HEK293 (cell line): ENCODE data around the gene ITPKB.
"Not testable (repeated sequence)": the region's sequence is repeated elsewhere in the genome, so short reads cannot be mapped to it uniquely, and the experiment has no call there.

Experiments
- CTCF ChIA-PET: fragments of 350-600 bp; formaldehyde crosslinking; extraction: SDS; loops from one replicate; lab custom pipeline; 2021; ENCODE audit warnings: antibody characterized with exemption; lab: Yijun Ruan, JAX
- POLR2A ChIA-PET: fragments of 300-600 bp; formaldehyde crosslinking; extraction: SDS; loops from one replicate; lab custom pipeline; 2020; ENCODE audit warnings: antibody characterized with exemption, inconsistent platforms; lab: Yijun Ruan, JAX
- H3K27ac ChIP-seq: fragments of 200-500 bp; sonication (Bioruptor generic); 2 replicates; pipeline ENCODE4 v1.5.1; 2014; ENCODE audit warnings: low read depth, low read length, control low read depth, inconsistent platforms; ENCODE audit errors: extremely low read depth
- H3K36me3 ChIP-seq, 2 experiments: fragments of 200-500 bp in 1 of 2; sonication (Bioruptor generic) in 1 of 2; 1 replicate in 1 of 2; 2 replicates in 1 of 2; pipeline ENCODE4 v1.5.1; 2014 to 2017; ENCODE audit warnings: inconsistent platforms in 2 of 2, low read length in 2 of 2; ENCODE audit not compliant: control insufficient read depth in 2 of 2, insufficient read depth in 1 of 2
- H3K4me1 ChIP-seq: fragments of 200-500 bp; sonication (Bioruptor generic); 2 replicates; pipeline ENCODE4 v1.5.1; 2014; ENCODE audit warnings: mild to moderate bottlenecking, low read length, inconsistent platforms; ENCODE audit not compliant: control insufficient read depth, insufficient read depth
- H3K4me3 ChIP-seq: 2 replicates; pipeline ENCODE4 v1.5.1; 2011; ENCODE audit warnings: low read depth, mild to moderate bottlenecking, control low read depth, low read length, moderate library complexity
- H3K9me3 ChIP-seq: fragments of 200-500 bp; sonication (Bioruptor generic); 2 replicates; pipeline ENCODE4 v1.5.1; 2014; ENCODE audit warnings: low read depth, low read length, inconsistent platforms; ENCODE audit not compliant: control insufficient read depth, insufficient read depth
- EGR2 ChIP-seq: fragments of 450-650 bp; formaldehyde crosslinking; IDR thresholded peaks from 2 replicates; pipeline ENCODE4 v1.5.1; 2016; ENCODE audit warnings: low read depth, missing biosample characterization, missing genetic modification characterization
- KLF1 ChIP-seq: fragments of 450-650 bp; formaldehyde crosslinking; IDR thresholded peaks from 2 replicates; pipeline ENCODE4 v1.5.1; 2016; ENCODE audit warnings: missing biosample characterization, missing genetic modification characterization
- OVOL3 ChIP-seq: fragments of 450-650 bp; formaldehyde crosslinking; IDR thresholded peaks from 2 replicates; pipeline ENCODE4 v1.5.1; 2016; ENCODE audit warnings: missing biosample characterization, missing genetic modification characterization
- SP7 ChIP-seq: fragments of 450-650 bp; formaldehyde crosslinking; IDR thresholded peaks from 2 replicates; pipeline ENCODE4 v1.5.1; 2016; ENCODE audit warnings: missing biosample characterization, missing genetic modification characterization
- TRIM28 ChIP-seq: IDR thresholded peaks from 2 replicates; pipeline ENCODE4 v1.6.1; 2011; ENCODE audit warnings: low read length, control low read depth, borderline replicate concordance
- ZBTB8A ChIP-seq: fragments of 450-650 bp; formaldehyde crosslinking; IDR thresholded peaks from 2 replicates; pipeline ENCODE4 v1.5.1; 2016; ENCODE audit warnings: missing biosample characterization, missing genetic modification characterization
- ZIC2 ChIP-seq: fragments of 450-650 bp; formaldehyde crosslinking; IDR thresholded peaks from 2 replicates; pipeline ENCODE4 v1.5.1; 2016; ENCODE audit warnings: missing biosample characterization, missing genetic modification characterization
- ZNF146 ChIP-seq: fragments of 450-650 bp; formaldehyde crosslinking; IDR thresholded peaks from 2 replicates; pipeline ENCODE4 v1.5.1; 2016; ENCODE audit warnings: missing biosample characterization, missing genetic modification characterization
- ZNF37A ChIP-seq: fragments of 450-650 bp; IDR thresholded peaks from 2 replicates; pipeline ENCODE4 v1.5.1; 2018; ENCODE audit warnings: missing biosample characterization, missing genetic modification characterization
- ZNF560 ChIP-seq: fragments of 450-650 bp; formaldehyde crosslinking; IDR thresholded peaks from 2 replicates; pipeline ENCODE4 v1.5.1; 2017; ENCODE audit warnings: missing biosample characterization, missing genetic modification characterization, borderline replicate concordance
- ZNF621 ChIP-seq: fragments of 450-650 bp; formaldehyde crosslinking; IDR thresholded peaks from 2 replicates; pipeline ENCODE4 v1.5.1; 2017; ENCODE audit warnings: missing biosample characterization, missing genetic modification characterization
- ZNF626 ChIP-seq: fragments of 450-650 bp; sonication (Bioruptor Pico); formaldehyde crosslinking; IDR thresholded peaks from 2 replicates; pipeline ENCODE4 v1.5.1; 2018; ENCODE audit warnings: missing biosample characterization, missing genetic modification characterization, inconsistent platforms
- ZNF654 ChIP-seq: fragments of 450-650 bp; formaldehyde crosslinking; IDR thresholded peaks from 2 replicates; pipeline ENCODE4 v1.5.1; 2016; ENCODE audit warnings: low read depth, missing biosample characterization, missing genetic modification characterization
- ZNF785 ChIP-seq: fragments of 450-650 bp; formaldehyde crosslinking; IDR thresholded peaks from 2 replicates; pipeline ENCODE4 v1.5.1; 2016; ENCODE audit warnings: missing biosample characterization, missing genetic modification characterization
- TF ChIP-seq, protein P1 (sequence below): fragments of 450-650 bp; formaldehyde crosslinking; IDR thresholded peaks from 2 replicates; pipeline ENCODE4 v1.5.1; 2017; ENCODE audit warnings: missing biosample characterization, mild to moderate bottlenecking, missing genetic modification characterization, moderate library complexity
- TF ChIP-seq, protein P2 (sequence below): fragments of 450-650 bp; formaldehyde crosslinking; conservative IDR thresholded peaks from 2 replicates; pipeline ENCODE4 v1.5.1; 2016; ENCODE audit warnings: low read depth, missing biosample characterization, missing genetic modification characterization
- TF ChIP-seq, protein P3 (sequence below): fragments of 450-650 bp; formaldehyde crosslinking; optimal IDR thresholded peaks from 2 replicates; pipeline ENCODE3; 2016; ENCODE audit warnings: missing biosample characterization, mild to moderate bottlenecking, missing genetic modification characterization

ITPKB gene

DNA sequence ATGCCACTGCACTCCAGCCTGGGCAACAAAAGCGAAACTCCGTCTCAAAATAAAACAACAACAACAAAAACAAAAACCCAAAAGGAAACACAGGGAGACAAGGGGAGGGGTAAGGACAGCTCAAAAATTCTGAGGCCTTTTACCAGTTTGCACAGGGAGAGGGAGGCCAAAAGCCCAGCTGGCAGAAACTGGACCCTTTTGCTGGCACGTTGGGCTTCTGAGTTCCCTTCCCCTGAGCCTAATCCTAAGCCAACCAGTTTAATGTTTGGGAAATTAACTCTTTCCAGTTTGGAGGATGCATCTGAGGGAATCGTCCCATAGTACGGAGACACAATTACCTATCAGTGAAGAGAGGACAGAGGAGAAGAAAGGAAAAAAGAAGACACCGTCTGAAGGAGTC, 127.1 kb downstream of the ITPKB start:
- H3K4me1 ChIP-seq, POLR2A ChIA-PET, H3K9me3 ChIP-seq, H3K36me3 ChIP-seq, H3K27ac ChIP-seq, H3K4me3 ChIP-seq: not testable (repeated sequence)
- CTCF ChIA-PET: interaction anchor here (0.6 to 6.7 kb wide), 7 partner anchors 14 to 302 kb away, joined by 3 to 84 read pairs (median 4); partner anchors contain the start of gene STUM
- TF ChIP-seq, protein P1, sequence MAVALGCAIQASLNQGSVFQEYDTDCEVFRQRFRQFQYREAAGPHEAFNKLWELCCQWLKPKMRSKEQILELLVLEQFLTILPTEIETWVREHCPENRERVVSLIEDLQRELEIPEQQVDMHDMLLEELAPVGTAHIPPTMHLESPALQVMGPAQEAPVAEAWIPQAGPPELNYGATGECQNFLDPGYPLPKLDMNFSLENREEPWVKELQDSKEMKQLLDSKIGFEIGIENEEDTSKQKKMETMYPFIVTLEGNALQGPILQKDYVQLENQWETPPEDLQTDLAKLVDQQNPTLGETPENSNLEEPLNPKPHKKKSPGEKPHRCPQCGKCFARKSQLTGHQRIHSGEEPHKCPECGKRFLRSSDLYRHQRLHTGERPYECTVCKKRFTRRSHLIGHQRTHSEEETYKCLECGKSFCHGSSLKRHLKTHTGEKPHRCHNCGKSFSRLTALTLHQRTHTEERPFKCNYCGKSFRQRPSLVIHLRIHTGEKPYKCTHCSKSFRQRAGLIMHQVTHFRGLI (tag by site-specific recombination): peak; percentile 74

DNA sequence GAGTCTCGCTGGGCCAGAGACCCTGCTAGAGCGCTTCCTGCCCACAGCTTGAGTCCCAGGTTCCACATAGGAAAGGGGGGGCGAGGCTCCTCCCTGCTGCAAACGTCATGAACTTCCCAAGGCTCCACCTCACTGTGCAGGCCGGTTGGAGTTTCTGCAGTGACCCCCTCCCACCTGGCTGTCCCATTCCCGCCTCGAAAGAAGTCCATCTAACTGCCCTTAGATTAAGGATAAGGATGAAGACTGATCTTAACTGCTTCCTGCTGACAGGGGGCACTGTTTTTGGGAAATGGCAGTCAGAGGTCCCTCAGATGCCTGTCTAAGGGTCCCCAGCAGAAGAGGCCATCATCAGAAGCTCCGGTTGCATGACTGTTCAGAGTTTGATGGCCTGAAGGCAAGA, 127.8 kb downstream of the ITPKB start:
- no peaks in the 10 kb centered on the region for H3K4me1 ChIP-seq
- no peak overlapping the region for H3K4me3 ChIP-seq
- no peaks in the 10 kb centered on the region for H3K9me3 ChIP-seq
- H3K27ac ChIP-seq: no peak overlapping the region
- CTCF ChIA-PET: interaction anchor here (0.6 to 6.7 kb wide), 4 partner anchors 14 to 303 kb away, joined by 3 to 84 read pairs (median 5); partner anchors contain the start of gene STUM
- POLR2A ChIA-PET: no interaction called here
- TF ChIP-seq, protein P2, sequence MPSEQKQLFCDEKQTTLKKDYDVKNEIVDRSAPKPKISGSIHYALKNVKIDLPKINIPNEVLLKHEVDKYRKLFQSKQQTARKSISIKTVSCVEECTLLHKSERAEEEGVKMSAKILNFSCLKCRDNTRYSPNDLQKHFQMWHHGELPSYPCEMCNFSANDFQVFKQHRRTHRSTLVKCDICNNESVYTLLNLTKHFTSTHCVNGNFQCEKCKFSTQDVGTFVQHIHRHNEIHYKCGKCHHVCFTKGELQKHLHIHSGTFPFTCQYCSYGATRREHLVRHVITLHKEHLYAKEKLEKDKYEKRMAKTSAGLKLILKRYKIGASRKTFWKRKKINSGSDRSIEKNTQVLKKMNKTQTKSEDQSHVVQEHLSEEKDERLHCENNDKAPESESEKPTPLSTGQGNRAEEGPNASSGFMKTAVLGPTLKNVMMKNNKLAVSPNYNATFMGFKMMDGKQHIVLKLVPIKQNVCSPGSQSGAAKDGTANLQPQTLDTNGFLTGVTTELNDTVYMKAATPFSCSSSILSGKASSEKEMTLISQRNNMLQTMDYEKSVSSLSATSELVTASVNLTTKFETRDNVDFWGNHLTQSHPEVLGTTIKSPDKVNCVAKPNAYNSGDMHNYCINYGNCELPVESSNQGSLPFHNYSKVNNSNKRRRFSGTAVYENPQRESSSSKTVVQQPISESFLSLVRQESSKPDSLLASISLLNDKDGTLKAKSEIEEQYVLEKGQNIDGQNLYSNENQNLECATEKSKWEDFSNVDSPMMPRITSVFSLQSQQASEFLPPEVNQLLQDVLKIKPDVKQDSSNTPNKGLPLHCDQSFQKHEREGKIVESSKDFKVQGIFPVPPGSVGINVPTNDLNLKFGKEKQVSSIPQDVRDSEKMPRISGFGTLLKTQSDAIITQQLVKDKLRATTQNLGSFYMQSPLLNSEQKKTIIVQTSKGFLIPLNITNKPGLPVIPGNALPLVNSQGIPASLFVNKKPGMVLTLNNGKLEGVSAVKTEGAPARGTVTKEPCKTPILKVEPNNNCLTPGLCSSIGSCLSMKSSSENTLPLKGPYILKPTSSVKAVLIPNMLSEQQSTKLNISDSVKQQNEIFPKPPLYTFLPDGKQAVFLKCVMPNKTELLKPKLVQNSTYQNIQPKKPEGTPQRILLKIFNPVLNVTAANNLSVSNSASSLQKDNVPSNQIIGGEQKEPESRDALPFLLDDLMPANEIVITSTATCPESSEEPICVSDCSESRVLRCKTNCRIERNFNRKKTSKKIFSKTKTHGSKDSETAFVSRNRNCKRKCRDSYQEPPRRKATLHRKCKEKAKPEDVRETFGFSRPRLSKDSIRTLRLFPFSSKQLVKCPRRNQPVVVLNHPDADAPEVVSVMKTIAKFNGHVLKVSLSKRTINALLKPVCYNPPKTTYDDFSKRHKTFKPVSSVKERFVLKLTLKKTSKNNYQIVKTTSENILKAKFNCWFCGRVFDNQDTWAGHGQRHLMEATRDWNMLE: no peak
- TF ChIP-seq ZBTB8A (tag by site-specific recombination) (no peak), OVOL3 (tag by site-specific recombination) (no peak), ZNF626 (tag by site-specific recombination) (no peak)
- TF ChIP-seq, all 188 proteins: peak for 0
- no peaks in the 10 kb centered on the region for H3K36me3 ChIP-seq

DNA sequence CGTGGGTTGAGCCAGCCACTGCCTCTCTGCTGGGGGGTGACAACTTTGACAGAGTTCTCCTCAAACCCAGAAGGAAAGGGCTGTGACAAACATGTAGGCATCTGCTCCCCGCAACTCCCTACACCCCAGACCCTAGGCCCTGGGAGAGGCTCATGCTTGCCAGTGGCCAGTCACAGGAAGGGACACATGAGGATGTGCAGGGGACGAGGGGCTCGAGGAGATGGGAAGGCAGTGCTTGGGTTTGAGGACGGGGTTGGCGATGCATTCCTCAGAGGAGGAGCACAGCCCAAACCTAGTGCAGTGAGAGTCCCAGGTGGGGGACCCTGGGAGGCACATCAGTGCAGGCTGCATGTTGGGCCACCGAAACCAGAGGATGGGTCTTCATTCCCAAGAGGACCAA, 128.4 kb downstream of the ITPKB start:
- no peak overlapping the region for H3K4me3 ChIP-seq
- no peak overlapping the region for H3K27ac ChIP-seq
- H3K9me3 ChIP-seq: no peaks in the 10 kb centered on the region
- H3K4me1 ChIP-seq: no peaks in the 10 kb centered on the region
- CTCF ChIA-PET: interaction anchor here (0.6 to 6.7 kb wide), 12 partner anchors 9 to 1684 kb away, joined by 3 to 84 read pairs (median 4); partner anchors contain the start of gene STUM
- TF ChIP-seq ZNF621 (tag by site-specific recombination) (no peak), ZNF785 (tag by site-specific recombination) (no peak), ZNF37A (tag by site-specific recombination) (no peak), EGR2 (tag by site-specific recombination) (no peak), ZIC2 (tag by site-specific recombination) (no peak), ZNF654 (no peak), ZNF560 (tag by site-specific recombination) (no peak), SP7 (tag by site-specific recombination) (no peak), ZNF146 (tag by site-specific recombination) (no peak), TRIM28 (no peak), KLF1 (no peak)
- TF ChIP-seq, protein P3, sequence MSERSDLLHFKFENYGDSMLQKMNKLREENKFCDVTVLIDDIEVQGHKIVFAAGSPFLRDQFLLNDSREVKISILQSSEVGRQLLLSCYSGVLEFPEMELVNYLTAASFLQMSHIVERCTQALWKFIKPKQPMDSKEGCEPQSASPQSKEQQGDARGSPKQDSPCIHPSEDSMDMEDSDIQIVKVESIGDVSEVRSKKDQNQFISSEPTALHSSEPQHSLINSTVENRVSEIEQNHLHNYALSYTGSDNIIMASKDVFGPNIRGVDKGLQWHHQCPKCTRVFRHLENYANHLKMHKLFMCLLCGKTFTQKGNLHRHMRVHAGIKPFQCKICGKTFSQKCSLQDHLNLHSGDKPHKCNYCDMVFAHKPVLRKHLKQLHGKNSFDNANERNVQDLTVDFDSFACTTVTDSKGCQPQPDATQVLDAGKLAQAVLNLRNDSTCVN (tag by site-specific recombination): no peak
- TF ChIP-seq, all 188 proteins: peak for 0
- no peaks in the 10 kb centered on the region for H3K36me3 ChIP-seq
- POLR2A ChIA-PET: no interaction called here
